Measurements from ENCODE around the gene PPP4R2.

Gene PPP4R2

GRCh38 chr3:73072634-73073033, 76.0 kb downstream of the PPP4R2 start:
- Histone ChIP-seq H3K27ac (ENCODE audit: low read length) (no peak overlapping the region), H3K4me3 (ENCODE audit: low read length) (no peak overlapping the region), H3K27me3 (ENCODE audit: control insufficient read depth, insufficient read depth, low read length) (no peaks in the 10 kb centered on the region), H3K4me1 (ENCODE audit: control insufficient read depth, low read depth, low read length) (peaks cover 3% of the 10 kb centered on the region), H3K36me3 (ENCODE audit: control insufficient read depth, low read depth, low read length) (peaks cover 3% of the 10 kb centered on the region), H3K9me3 (ENCODE audit: control insufficient read depth, low read depth, low read length) (no peaks in the 10 kb centered on the region), H3K9ac (ENCODE audit: low read length) (no peak overlapping the region)

DNA sequence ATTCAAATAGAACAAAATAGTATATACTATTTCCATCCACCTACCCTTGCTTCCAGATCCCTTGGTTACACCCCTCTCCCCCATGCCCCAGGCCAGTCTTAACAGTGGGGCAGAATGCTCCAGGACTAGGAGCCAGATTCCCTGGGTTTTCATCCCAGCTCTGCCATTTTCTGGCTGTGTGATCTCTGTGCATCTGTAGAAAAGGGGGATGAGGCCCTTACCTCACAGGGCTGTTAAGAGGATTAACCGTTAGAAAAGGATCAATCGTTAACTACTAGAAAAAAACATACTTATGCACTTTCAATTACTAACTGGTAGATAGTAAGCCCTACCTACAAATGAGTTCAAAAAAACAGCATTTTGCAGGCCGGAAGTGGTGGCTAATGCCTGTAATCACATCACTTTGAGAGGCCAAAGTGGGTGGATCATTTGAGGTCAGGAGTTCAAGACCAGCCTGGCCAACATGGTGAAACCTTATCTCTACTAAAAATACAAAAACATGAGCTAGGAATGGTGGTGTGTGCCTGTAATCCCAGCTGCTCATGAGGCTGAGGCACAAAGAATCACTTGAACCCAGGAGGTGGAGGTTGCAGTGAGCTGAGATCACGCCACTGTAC, 76.6 kb downstream of the PPP4R2 start:
- Histone ChIP-seq H3K9me3 (ENCODE audit: control insufficient read depth, low read depth, low read length) (no peaks in the 10 kb centered on the region), H3K27ac (ENCODE audit: low read length) (no peak overlapping the region), H3K27me3 (ENCODE audit: control insufficient read depth, insufficient read depth, low read length) (no peaks in the 10 kb centered on the region), H3K4me1 (ENCODE audit: control insufficient read depth, low read depth, low read length) (peaks cover 3% of the 10 kb centered on the region), H3K9ac (ENCODE audit: low read length) (no peak overlapping the region), H3K36me3 (ENCODE audit: control insufficient read depth, low read depth, low read length) (peaks cover 3% of the 10 kb centered on the region), H3K4me3 (ENCODE audit: low read length) (no peak overlapping the region)

GRCh38 chr3:73074781-73075180, 78.2 kb downstream of the PPP4R2 start:
- H3K4me3 ChIP-seq (ENCODE audit: low read length), result no peak overlapping the region

GRCh38 chr3:73080216-73080966, 83.8 kb downstream of the PPP4R2 start:
- Histone ChIP-seq H3K27me3 (ENCODE audit: control insufficient read depth, insufficient read depth, low read length) (no peaks in the 10 kb centered on the region), H3K9me3 (ENCODE audit: control insufficient read depth, low read depth, low read length) (no peaks in the 10 kb centered on the region), H3K9ac (ENCODE audit: low read length) (no peak overlapping the region), H3K36me3 (ENCODE audit: control insufficient read depth, low read depth, low read length) (no peaks in the 10 kb centered on the region), H3K4me1 (ENCODE audit: control insufficient read depth, low read depth, low read length) (no peaks in the 10 kb centered on the region), H3K4me3 (ENCODE audit: low read length) (no peak overlapping the region), H3K27ac (ENCODE audit: low read length) (no peak overlapping the region)

More at GRCh38 chr3:73074781-73075180, 78.2 kb downstream of the PPP4R2 start:
- H3K4me1 ChIP-seq (ENCODE audit: control insufficient read depth, low read depth, low read length), result peaks cover 3% of the 10 kb centered on the region
- H3K36me3 ChIP-seq (ENCODE audit: control insufficient read depth, low read depth, low read length), result no peaks in the 10 kb centered on the region
- no peaks in the 10 kb centered on the region for H3K9me3 ChIP-seq (ENCODE audit: control insufficient read depth, low read depth, low read length)
- H3K9ac ChIP-seq (ENCODE audit: low read length), result no peak overlapping the region
- H3K27ac ChIP-seq (ENCODE audit: low read length), result no peak overlapping the region
- H3K27me3 ChIP-seq (ENCODE audit: control insufficient read depth, insufficient read depth, low read length), result no peaks in the 10 kb centered on the region

GRCh38 chr3:73081140-73081539, 84.5 kb downstream of the PPP4R2 start:
- no peak overlapping the region for H3K27ac ChIP-seq (ENCODE audit: low read length)
- no peaks in the 10 kb centered on the region for H3K36me3 ChIP-seq (ENCODE audit: control insufficient read depth, low read depth, low read length)
- H3K4me3 ChIP-seq (ENCODE audit: low read length), result no peak overlapping the region
- H3K9ac ChIP-seq (ENCODE audit: low read length), result no peak overlapping the region
- no peaks in the 10 kb centered on the region for H3K9me3 ChIP-seq (ENCODE audit: control insufficient read depth, low read depth, low read length)
- no peaks in the 10 kb centered on the region for H3K4me1 ChIP-seq (ENCODE audit: control insufficient read depth, low read depth, low read length)
- H3K27me3 ChIP-seq (ENCODE audit: control insufficient read depth, insufficient read depth, low read length), result no peaks in the 10 kb centered on the region

GRCh38 chr3:73084170-73084569, 87.6 kb downstream of the PPP4R2 start:
- Histone ChIP-seq H3K27me3 (ENCODE audit: control insufficient read depth, insufficient read depth, low read length) (no peaks in the 10 kb centered on the region), H3K4me3 (ENCODE audit: low read length) (no peak overlapping the region), H3K9ac (ENCODE audit: low read length) (no peak overlapping the region), H3K9me3 (ENCODE audit: control insufficient read depth, low read depth, low read length) (no peaks in the 10 kb centered on the region), H3K36me3 (ENCODE audit: control insufficient read depth, low read depth, low read length) (no peaks in the 10 kb centered on the region), H3K27ac (ENCODE audit: low read length) (no peak overlapping the region), H3K4me1 (ENCODE audit: control insufficient read depth, low read depth, low read length) (no peaks in the 10 kb centered on the region)

- Histone ChIP-seq H3K9ac (ENCODE audit: low read length) (no peak overlapping the region), H3K27me3 (ENCODE audit: control insufficient read depth, insufficient read depth, low read length) (no peaks in the 10 kb centered on the region), H3K36me3 (ENCODE audit: control insufficient read depth, low read depth, low read length) (no peaks in the 10 kb centered on the region), H3K9me3 (ENCODE audit: control insufficient read depth, low read depth, low read length) (no peaks in the 10 kb centered on the region), H3K27ac (ENCODE audit: low read length) (no peak overlapping the region), H3K4me1 (ENCODE audit: control insufficient read depth, low read depth, low read length) (no peaks in the 10 kb centered on the region), H3K4me3 (ENCODE audit: low read length) (no peak overlapping the region)
Observed at GRCh38 chr3:73086071-73086494, 89.5 kb downstream of the PPP4R2 start.

DNA sequence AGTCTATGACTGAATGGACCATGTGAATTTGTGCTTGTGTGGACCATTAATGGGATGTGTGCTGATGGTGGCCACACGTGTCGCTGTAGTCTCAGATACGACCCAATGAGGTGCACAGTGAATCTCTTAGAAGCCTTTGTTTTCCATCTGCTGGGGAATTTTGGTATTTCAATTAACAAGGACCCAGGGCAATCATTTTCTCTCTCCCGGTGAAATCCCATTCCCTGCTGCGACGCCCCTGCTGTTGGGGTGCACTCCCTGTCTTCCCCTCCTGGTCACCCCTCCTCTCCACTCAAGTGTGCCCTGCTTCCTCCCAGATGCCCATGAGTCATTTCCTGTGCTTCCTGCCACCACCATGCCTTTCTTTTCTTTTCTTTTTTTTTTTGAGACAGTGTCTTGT, 97.5 kb downstream of the PPP4R2 start:
- Histone ChIP-seq H3K4me1 (ENCODE audit: control insufficient read depth, low read depth, low read length) (peaks cover 11% of the 10 kb centered on the region), H3K36me3 (ENCODE audit: control insufficient read depth, low read depth, low read length) (no peaks in the 10 kb centered on the region), H3K27ac (ENCODE audit: low read length) (no peak overlapping the region), H3K27me3 (ENCODE audit: control insufficient read depth, insufficient read depth, low read length) (no peaks in the 10 kb centered on the region), H3K9me3 (ENCODE audit: control insufficient read depth, low read depth, low read length) (no peaks in the 10 kb centered on the region), H3K4me3 (ENCODE audit: low read length) (no peak overlapping the region), H3K9ac (ENCODE audit: low read length) (no peak overlapping the region)

DNA sequence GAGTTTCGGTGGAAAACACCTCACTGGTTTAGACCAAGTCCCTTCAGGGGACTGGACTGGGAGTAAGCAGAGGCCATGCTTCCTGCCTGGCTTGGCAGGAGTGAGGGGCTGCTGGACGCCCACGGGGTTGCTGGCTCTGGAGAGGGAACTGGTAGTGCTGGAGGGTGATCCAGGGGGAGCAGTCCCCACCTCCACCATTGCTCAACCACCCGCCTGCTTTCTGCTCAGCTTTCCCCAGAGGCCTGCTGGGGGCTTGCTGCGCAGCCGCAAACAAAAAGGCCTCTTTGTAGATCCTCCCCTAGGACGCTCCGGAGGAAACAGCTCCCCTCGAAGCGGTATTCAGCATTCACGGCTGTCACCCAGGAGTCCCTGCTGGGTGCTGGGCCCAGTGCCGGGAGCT, 98.3 kb downstream of the PPP4R2 start:
- Histone ChIP-seq H3K4me3 (ENCODE audit: low read length) (no peak overlapping the region), H3K9me3 (ENCODE audit: control insufficient read depth, low read depth, low read length) (no peaks in the 10 kb centered on the region), H3K36me3 (ENCODE audit: control insufficient read depth, low read depth, low read length) (no peaks in the 10 kb centered on the region), H3K4me1 (ENCODE audit: control insufficient read depth, low read depth, low read length) (peaks cover 11% of the 10 kb centered on the region), H3K27ac (ENCODE audit: low read length) (peak overlapping the region; percentile 51), H3K9ac (ENCODE audit: low read length) (no peak overlapping the region), H3K27me3 (ENCODE audit: control insufficient read depth, insufficient read depth, low read length) (no peaks in the 10 kb centered on the region)

DNA sequence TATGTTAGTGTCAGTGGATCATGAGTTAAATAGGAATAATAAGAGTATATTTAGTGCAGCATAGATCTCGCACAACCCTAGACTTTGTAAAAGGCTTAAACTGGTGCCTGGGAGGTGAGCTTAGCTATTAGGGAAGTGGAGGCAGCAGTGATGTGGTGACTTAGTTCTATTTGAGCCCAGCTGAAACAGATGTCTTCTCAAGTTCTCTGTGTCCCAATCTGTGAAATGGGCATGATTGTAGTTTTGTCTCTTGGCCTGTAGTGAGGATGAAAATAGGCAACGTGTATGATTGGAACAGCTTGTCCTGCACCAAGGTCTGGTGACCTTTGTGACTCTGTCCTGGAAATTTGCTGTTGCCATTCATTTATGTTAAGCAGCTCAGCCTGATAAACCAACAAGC, 99.6 kb downstream of the PPP4R2 start:
- H3K4me1 ChIP-seq (ENCODE audit: control insufficient read depth, low read depth, low read length), result peaks cover 17% of the 10 kb centered on the region
- H3K27ac ChIP-seq (ENCODE audit: low read length), result no peak overlapping the region
- H3K4me3 ChIP-seq (ENCODE audit: low read length), result no peak overlapping the region

GRCh38 chr3:73098026-73098425, 101.4 kb downstream of the PPP4R2 start:
- H3K9ac ChIP-seq (ENCODE audit: low read length), result no peak overlapping the region
- peaks cover 19% of the 10 kb centered on the region for H3K4me1 ChIP-seq (ENCODE audit: control insufficient read depth, low read depth, low read length)
- H3K9me3 ChIP-seq (ENCODE audit: control insufficient read depth, low read depth, low read length), result no peaks in the 10 kb centered on the region
- H3K36me3 ChIP-seq (ENCODE audit: control insufficient read depth, low read depth, low read length), result no peaks in the 10 kb centered on the region
- H3K27me3 ChIP-seq (ENCODE audit: control insufficient read depth, insufficient read depth, low read length), result no peaks in the 10 kb centered on the region
- no peak overlapping the region for H3K4me3 ChIP-seq (ENCODE audit: low read length)
- no peak overlapping the region for H3K27ac ChIP-seq (ENCODE audit: low read length)

More for the DNA sequence above, 99.6 kb downstream of the PPP4R2 start:
- no peaks in the 10 kb centered on the region for H3K36me3 ChIP-seq (ENCODE audit: control insufficient read depth, low read depth, low read length)
- no peaks in the 10 kb centered on the region for H3K27me3 ChIP-seq (ENCODE audit: control insufficient read depth, insufficient read depth, low read length)
- H3K9me3 ChIP-seq (ENCODE audit: control insufficient read depth, low read depth, low read length), result no peaks in the 10 kb centered on the region
- H3K9ac ChIP-seq (ENCODE audit: low read length), result no peak overlapping the region

- no peak overlapping the region for H3K4me3 ChIP-seq (ENCODE audit: low read length)
- H3K9me3 ChIP-seq (ENCODE audit: control insufficient read depth, low read depth, low read length), result no peaks in the 10 kb centered on the region
- H3K36me3 ChIP-seq (ENCODE audit: control insufficient read depth, low read depth, low read length), result no peaks in the 10 kb centered on the region
- no peak overlapping the region for H3K27ac ChIP-seq (ENCODE audit: low read length)
- H3K4me1 ChIP-seq (ENCODE audit: control insufficient read depth, low read depth, low read length), result peaks cover 19% of the 10 kb centered on the region
- no peak overlapping the region for H3K9ac ChIP-seq (ENCODE audit: low read length)
- H3K27me3 ChIP-seq (ENCODE audit: control insufficient read depth, insufficient read depth, low read length), result no peaks in the 10 kb centered on the region
Observed at GRCh38 chr3:73098873-73099272, 102.3 kb downstream of the PPP4R2 start.
